PC-3 (cell line): Measurements from ENCODE around the gene CARD19.

Experiments
- CTCF ChIP-seq: fragments of 300-600 bp; sonication (generic); conservative IDR thresholded peaks from 2 replicates; pipeline ENCODE4 v1.5.1; 2017; ENCODE audit warnings: antibody characterized with exemption, low read depth, mild to moderate bottlenecking, low read length
- EZH2 ChIP-seq: fragments of 300-600 bp; sonication (generic); IDR thresholded peaks from one replicate; pipeline ENCODE4 v1.6.1; 2017; ENCODE audit warnings: antibody characterized with exemption, mild to moderate bottlenecking, low read length; ENCODE audit not compliant: unreplicated experiment

- TF ChIP-seq CTCF (no peak), EZH2 (no peak)
Observed at GRCh38 chr9:93138171-93138764, 42.3 kb downstream of the CARD19 start.
